HepG2 (cell line): ENCODE measurements around the gene NDUFB5. TPM values are rescaled to one million over a fixed set of nuclear protein-coding genes. Genes with fewer than 3 reads are reported as not detected.

ENCODE experiments used
- AHDC1 ChIP-seq: sonication (generic); formaldehyde crosslinking; IDR thresholded peaks from 2 replicates; pipeline ENCODE4 v1.5.1; 2020; ENCODE audit warnings: mild to moderate bottlenecking, missing genetic modification reagents, borderline replicate concordance
- ARNT ChIP-seq: fragments of 450-650 bp; IDR thresholded peaks from 2 replicates; pipeline ENCODE4 v1.6.1; 2017
- BRF2 ChIP-seq: sonication (generic); formaldehyde crosslinking; IDR thresholded peaks from 2 replicates; pipeline ENCODE4 v1.8.1; 2022; ENCODE audit warnings: mild to moderate bottlenecking, missing genetic modification reagents
- E2F2 ChIP-seq: sonication (generic); formaldehyde crosslinking; IDR thresholded peaks from 2 replicates; pipeline ENCODE4 v1.4.0; 2020; ENCODE audit warnings: missing genetic modification reagents, borderline replicate concordance
- E2F5 ChIP-seq: sonication (generic); formaldehyde crosslinking; conservative IDR thresholded peaks from 2 replicates; pipeline ENCODE4 v1.4.0; 2020; ENCODE audit warnings: missing genetic modification reagents
- ELF3 ChIP-seq: IDR thresholded peaks from 2 replicates; pipeline ENCODE4 v1.6.1; 2016; ENCODE audit warnings: missing genetic modification reagents, missing compliant biosample characterization
- FLYWCH1 ChIP-seq: sonication (generic); formaldehyde crosslinking; IDR thresholded peaks from 2 replicates; pipeline ENCODE4 v1.8.1; 2023; ENCODE audit warnings: mild to moderate bottlenecking, missing genetic modification reagents
- GABPB1 ChIP-seq: IDR thresholded peaks from 2 replicates; pipeline ENCODE4 v1.6.1; 2016; ENCODE audit warnings: mild to moderate bottlenecking, missing genetic modification reagents, moderate library complexity, missing compliant biosample characterization
- JUNB ChIP-seq: sonication (generic); formaldehyde crosslinking; IDR thresholded peaks from 2 replicates; pipeline ENCODE4 v1.8.0; 2022; ENCODE audit warnings: missing genetic modification reagents, mild to moderate bottlenecking, borderline replicate concordance
- RAD51 ChIP-seq: fragments of 450-650 bp; IDR thresholded peaks from 2 replicates; pipeline ENCODE4 v1.6.1; 2016; ENCODE audit warnings: borderline replicate concordance
- RARA ChIP-seq: IDR thresholded peaks from 2 replicates; pipeline ENCODE4 v1.6.1; 2016; ENCODE audit warnings: missing genetic modification reagents, missing compliant biosample characterization
- RBM22 ChIP-seq: fragments of 200-400 bp; formaldehyde crosslinking; optimal IDR thresholded peaks from 2 replicates; pipeline ENCODE3; 2017; ENCODE audit warnings: mild to moderate bottlenecking, low read length, moderate library complexity
- RFX5 ChIP-seq: IDR thresholded peaks from 2 replicates; pipeline ENCODE4 v1.6.1; 2011; ENCODE audit warnings: low read depth, low read length, improper control_type of control experiment
- STAG1 ChIP-seq: sonication (generic); formaldehyde crosslinking; IDR thresholded peaks from 2 replicates; pipeline ENCODE4 v1.4.0; 2020; ENCODE audit warnings: missing genetic modification reagents
- SUZ12 ChIP-seq: fragments of 150-350 bp; IDR thresholded peaks from 2 replicates; pipeline ENCODE4 v1.6.1; 2014; ENCODE audit warnings: low read depth, low read length
- ZNF20 ChIP-seq: sonication (generic); formaldehyde crosslinking; IDR thresholded peaks from 2 replicates; pipeline ENCODE4 v1.4.0; 2020; ENCODE audit warnings: mild to moderate bottlenecking, moderate library complexity, missing genetic modification reagents
- ZNF260 ChIP-seq: sonication (generic); formaldehyde crosslinking; IDR thresholded peaks from 2 replicates; pipeline ENCODE4 v1.4.0; 2020; ENCODE audit warnings: missing genetic modification reagents, low read depth, mild to moderate bottlenecking, borderline replicate concordance
- ZNF33B ChIP-seq: sonication (generic); formaldehyde crosslinking; IDR thresholded peaks from 2 replicates; pipeline ENCODE4 v1.5.1; 2020; ENCODE audit warnings: mild to moderate bottlenecking, missing genetic modification reagents
- ZNF782 ChIP-seq: sonication (generic); formaldehyde crosslinking; IDR thresholded peaks from 2 replicates; pipeline ENCODE4 v1.4.0; 2020; ENCODE audit warnings: missing genetic modification reagents, mild to moderate bottlenecking, borderline replicate concordance
- ZZZ3 ChIP-seq: sonication (generic); formaldehyde crosslinking; IDR thresholded peaks from 2 replicates; pipeline ENCODE4 v1.4.0; 2020; ENCODE audit warnings: missing genetic modification reagents, mild to moderate bottlenecking, borderline replicate concordance
- polyA plus RNA-seq, 8 experiments: library from polyadenylated mRNA; depleted of rRNA in 3 of 8; stranded (reverse) in 7 of 8; unstranded in 1 of 8; fragments of >200 nt; fragmentation: Illumina TruSeq in 4 of 8; extraction: Trizol in 4 of 8; gene quantifications; 2 replicates each; pipeline versions ENCODE4 v1.2.1 to v1.2.3, GENCODE V29; 2011 to 2016; ENCODE audit warnings: low read depth in 4 of 8, missing spikeins in 1 of 8, mixed read lengths in 1 of 8; ENCODE audit not compliant: insufficient read depth in 1 of 8
- total RNA-seq, 5 experiments: library from RNA; depleted of rRNA; stranded (reverse); fragments of >200 nt; fragmentation: Illumina TruSeq; extraction: Trizol; gene quantifications; 2 replicates each; pipeline ENCODE4 v1.2.3, GENCODE V29; 2016; ENCODE audit warnings: low read depth in 1 of 5

The NDUFB5 gene
- total and polyA plus RNA-seq, 2 of the 13 experiments (the other 11 are each of a cell fraction or from before 2014, with no cell fraction given), result 43.3 to 120 TPM

- TF ChIP-seq AHDC1 (CRISPR knock-in tag) (no peak), SUZ12 (no peak), ZNF20 (no peak), ZNF782 (CRISPR knock-in tag) (peak; percentile 93; the same call in 1 of the 2 replicates), E2F5 (CRISPR knock-in tag) (peak; percentile 62; the same call in 1 of the 2 replicates), E2F2 (CRISPR knock-in tag) (no peak; the same call in 1 of the 2 replicates), ZNF260 (CRISPR knock-in tag) (no peak), ZZZ3 (CRISPR knock-in tag) (peak; percentile 80; the same call in 1 of the 2 replicates), STAG1 (CRISPR knock-in tag) (no peak), RAD51 (no peak), RFX5 (peak; percentile 64), FLYWCH1 (CRISPR knock-in tag) (no peak), ELF3 (CRISPR knock-in tag) (peak; percentile 54; the same call in 1 of the 2 replicates), BRF2 (no peak), GABPB1 (peak; percentile 91), JUNB (no peak), ZNF33B (CRISPR knock-in tag) (peak; percentile 26; the same call in 1 of the 2 replicates), RARA (no peak), RBM22 (no peak), ARNT (no peak)
These were observed 41.9 kb upstream of the NDUFB5 start, which contains the start of gene ACTL6A (continued) for GRCh38 chr3:179562591-179563270.
